GM19455 (cell line): Measurements from ENCODE around the gene SIAH2.

Experiments
- ATAC-seq: cut with Tn5 transposase; IDR thresholded peaks from one replicate; pipeline ENCODE4 v1.9.1; 2021; ENCODE audit not compliant: unreplicated experiment

Gene SIAH2

GRCh38 chr3:150775001-150775599 is 12.1 kb upstream of the SIAH2 start:
- no peak for ATAC-seq

DNA sequence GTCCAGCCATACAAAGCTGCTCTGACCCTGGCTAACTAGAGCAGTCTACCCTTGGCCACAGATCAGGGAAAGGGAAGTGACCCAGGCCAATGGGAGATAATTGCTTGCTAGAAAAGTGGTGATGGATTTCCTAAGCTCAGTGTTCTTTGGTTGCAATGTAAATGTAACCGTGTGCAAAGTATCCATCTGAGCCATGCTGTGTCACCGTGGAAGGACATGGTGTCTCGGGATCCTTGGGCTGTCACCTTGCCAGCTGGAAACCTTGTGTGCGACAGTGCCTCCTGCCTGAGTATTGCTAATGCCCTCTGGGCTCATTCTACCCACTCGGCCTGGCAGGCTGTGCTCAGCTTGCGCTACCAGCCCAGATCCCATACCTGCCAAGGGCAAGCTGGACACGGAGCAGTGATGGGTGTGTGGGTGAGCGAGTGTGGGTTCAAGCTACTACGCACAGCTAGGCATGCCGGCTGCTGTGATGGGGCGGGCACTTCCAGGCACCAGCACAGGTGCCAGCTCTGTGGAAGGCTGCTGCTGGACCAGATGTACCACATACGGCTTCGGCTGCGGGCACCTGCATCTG is 10.7 kb upstream of the SIAH2 start:
- no peak for ATAC-seq

- no peak for ATAC-seq
Measured at GRCh38 chr3:150771600-150771999, 8.6 kb upstream of the SIAH2 start.

GRCh38 chr3:150770681-150771080 is 7.7 kb upstream of the SIAH2 start:
- ATAC-seq: no peak

- ATAC-seq: no peak
Measured at GRCh38 chr3:150766742-150767141, 3.8 kb upstream of the SIAH2 start.

- peak; percentile 17 for ATAC-seq
Measured at GRCh38 chr3:150765949-150766720, 3.2 kb upstream of the SIAH2 start.

- ATAC-seq: no peak
Measured at GRCh38 chr3:150764967-150765366, 2.0 kb upstream of the SIAH2 start.

DNA sequence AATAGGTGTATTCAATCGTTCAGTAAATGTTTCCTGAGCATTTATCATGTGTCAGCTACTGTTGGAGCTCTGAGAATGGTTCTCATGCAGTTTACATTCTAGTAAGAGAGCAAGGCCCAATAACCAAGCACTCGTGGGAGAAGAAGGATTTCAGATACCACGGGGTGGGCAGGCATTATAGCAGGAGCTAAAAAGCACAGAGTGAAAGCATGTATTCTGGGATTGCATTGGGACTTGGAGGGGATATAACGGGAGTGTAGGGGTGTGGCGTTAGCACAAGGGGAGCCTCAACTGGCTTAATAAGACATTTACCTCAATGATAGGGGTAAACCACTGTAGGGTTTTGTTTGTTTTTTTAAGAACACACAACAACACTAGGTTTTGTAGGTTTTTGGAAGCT is 1.6 kb upstream of the SIAH2 start:
- no peak for ATAC-seq

GRCh38 chr3:150763841-150764483 is 993 bp upstream of the SIAH2 start:
- ATAC-seq: peak; percentile 10

DNA sequence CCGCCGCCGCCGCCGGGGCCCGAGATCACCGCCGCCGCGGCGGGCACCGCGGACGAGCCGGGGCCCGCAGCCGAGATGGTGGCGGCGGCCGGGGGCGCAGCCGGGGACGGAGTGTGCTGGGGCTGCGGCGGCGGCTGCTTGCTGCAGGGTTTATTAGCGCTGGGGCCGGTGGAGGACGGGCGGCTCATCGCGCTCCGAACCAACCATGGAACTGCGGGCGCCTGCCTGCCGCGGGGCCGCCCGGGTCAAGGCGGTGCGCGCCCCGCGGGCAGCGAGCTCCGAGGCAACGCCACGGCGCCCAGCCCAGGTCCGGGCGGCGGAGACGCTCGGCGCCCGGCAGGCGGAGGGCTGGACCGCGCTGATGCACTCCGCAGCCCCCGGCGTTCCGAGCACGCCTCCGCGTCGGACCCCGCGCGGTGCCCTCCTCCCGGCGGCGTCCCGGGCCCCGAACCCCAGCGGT is 277 bp downstream of the SIAH2 start:
- ATAC-seq: peak; percentile 3

GRCh38 chr3:150761831-150762661 is 923 bp downstream of the SIAH2 start:
- ATAC-seq: peak; percentile 2

GRCh38 chr3:150760431-150761200 is 2.4 kb downstream of the SIAH2 start:
- ATAC-seq: no peak

DNA sequence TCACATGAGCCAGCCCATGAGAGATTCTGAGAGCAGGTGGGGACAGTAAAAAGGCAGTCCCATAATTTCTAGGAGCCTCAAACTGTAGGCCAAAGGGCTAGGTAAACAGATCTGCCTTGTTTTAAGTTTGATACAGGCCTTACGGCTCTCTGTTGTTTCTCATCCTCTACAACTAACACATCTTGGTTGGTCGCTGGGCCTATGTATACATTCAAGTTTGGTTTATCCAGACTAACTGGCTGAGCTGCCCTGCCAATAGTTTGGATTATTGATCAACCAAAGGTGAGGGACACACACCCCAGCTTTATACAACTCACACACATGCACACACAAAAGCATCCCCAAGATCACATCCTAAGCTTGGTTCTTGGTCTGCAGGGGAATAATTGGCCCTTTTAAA is 3.0 kb downstream of the SIAH2 start:
- no peak for ATAC-seq

DNA sequence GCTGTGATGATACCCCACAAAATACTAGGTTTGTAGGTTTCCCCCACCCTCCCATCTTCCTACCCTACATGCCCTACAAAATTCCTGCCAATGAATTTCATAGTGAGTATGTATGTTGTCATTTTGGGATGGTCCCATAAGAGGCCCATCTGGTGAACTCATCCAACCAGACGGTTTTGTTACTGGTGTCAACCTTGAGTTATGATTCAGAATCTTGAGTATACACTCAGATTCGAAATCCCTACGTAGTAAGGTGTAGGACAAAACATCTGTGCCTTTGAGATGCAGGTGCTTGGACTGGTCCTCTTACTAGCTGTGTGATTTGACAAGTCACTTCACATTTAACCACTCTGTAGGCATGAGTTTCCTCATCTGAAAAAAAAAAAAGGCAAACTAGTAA is 3.6 kb downstream of the SIAH2 start:
- no peak for ATAC-seq

GRCh38 chr3:150757768-150758167 is 5.2 kb downstream of the SIAH2 start:
- no peak for ATAC-seq

- ATAC-seq: no peak
Measured at GRCh38 chr3:150757364-150757763, 5.6 kb downstream of the SIAH2 start.

GRCh38 chr3:150756491-150757059 is 6.4 kb downstream of the SIAH2 start:
- ATAC-seq: no peak

DNA sequence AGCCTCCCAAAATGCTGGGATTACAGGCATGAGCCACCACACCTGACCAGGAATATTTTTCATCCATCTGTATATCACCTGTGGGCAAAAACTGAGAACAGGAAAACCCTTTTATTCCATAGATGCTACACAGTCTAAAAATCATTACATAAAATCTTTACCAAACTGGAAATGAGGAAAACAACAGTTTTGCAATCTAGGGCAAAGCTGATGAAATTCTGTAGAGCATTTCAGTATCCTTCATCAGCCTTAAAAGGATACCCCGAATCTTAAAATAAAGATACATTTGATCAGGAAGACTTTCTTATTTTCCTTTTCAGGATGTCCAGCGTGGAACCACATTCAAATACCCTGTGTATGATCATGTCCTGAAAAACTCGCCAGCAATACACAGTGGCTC is 7.1 kb downstream of the SIAH2 start:
- no peak for ATAC-seq

DNA sequence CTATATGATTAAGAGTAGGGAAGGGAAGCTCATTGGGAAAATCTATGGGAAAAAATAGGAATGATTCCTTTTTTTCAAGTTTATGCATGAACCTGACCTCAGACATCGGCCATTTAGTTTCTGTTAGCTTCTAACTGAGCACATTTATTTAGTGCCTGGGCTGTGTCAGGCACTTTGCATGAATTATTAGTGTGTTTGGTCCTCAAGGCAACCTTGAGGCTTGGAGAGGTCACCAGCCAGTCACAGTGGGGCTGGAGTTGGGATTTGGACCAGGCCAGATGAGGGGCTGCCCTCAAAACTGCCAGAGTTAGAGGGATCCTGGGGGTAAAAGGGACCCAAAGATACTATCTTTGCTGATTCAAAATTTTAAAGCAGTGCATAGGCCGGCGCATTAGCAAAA is 8.1 kb downstream of the SIAH2 start:
- no peak for ATAC-seq

GRCh38 chr3:150751781-150752263 is 11.1 kb downstream of the SIAH2 start:
- ATAC-seq: no peak
